Effector CD8-positive, alpha-beta T cell (primary cell): ENCODE results near the gene CCR3.
"Not testable (repeated sequence)": the region's sequence is repeated elsewhere in the genome, so short reads cannot be mapped to it uniquely, and the experiment has no call there.

ENCODE experiments used
- DNase-seq: peaks from one replicate; lab custom pipeline; 2025; lab: John Stamatoyannopoulos, UW
- total RNA-seq, 4 experiments: gene quantifications; one replicate each; lab custom pipeline; 2026; lab: John Stamatoyannopoulos, UW

Gene CCR3
- total RNA-seq = 0 to 1.1 (median 0.18) reads per million in 4 experiments

DNA sequence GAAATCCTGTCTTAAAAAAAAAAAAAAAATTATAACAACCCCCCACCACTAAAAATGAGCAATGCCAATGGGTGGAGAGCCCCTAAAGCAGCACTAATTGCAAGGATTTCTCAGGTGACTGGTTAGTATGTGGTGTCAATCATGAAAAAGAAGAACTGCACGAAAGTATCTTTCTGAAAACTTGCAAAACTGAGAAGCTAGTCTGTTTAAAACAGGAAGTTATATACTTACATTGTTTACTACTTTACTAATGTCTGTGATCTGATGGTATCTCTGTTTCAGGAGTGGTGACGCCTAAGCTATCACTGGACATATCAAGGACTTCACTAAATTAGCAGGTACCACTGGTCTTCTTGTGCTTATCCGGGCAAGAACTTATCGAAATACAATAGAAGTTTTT lies at the start of gene CCR3:
TSS of gene CCR3 (plus strand) at position 341 of the 400 bp plus-strand sequence. CDS start 22,699 bp downstream, outside the sequence.
- no peak for DNase-seq

- DNase-seq = no peak
These were observed 49.3 kb upstream of the CCR3 start for GRCh38 chr3:46192939-46193338.

GRCh38 chr3:46193436-46193835 lies 48.8 kb upstream of the CCR3 start:
- no peak for DNase-seq

DNA sequence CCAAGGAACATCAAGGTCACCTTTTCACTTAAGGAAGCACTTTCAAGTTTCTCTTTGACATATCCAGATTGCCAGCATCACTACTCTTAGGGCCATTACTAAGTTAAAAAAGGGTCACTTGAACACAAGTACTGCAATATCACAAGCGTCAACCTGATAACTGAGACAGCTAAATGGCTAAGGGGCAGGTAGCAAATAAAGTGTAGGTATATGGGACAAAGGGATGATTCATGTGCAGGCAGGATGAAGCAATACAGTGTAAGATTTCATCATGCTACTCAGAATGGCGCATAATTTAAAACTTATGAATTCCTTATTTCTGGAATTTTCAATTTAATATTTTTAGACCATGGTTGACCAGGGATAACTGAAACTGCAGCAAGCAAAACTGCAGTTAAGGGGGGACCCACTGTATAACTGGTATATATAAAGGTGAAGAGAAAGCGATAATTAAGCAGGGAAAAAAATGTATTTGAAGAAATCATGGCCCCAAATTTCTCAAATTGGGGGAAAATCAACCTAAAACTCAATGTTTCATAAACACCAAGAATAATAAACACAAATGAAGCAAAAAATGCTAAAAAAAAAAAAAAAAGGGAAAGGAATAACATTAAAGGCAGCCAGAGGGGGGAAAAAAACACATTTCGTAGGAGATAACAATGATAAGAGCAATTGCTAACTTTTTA lies 47.2 kb upstream of the CCR3 start:
- no peak for DNase-seq

- no peak for DNase-seq
These were observed 45.9 kb upstream of the CCR3 start for GRCh38 chr3:46196261-46196957.

GRCh38 chr3:46200211-46200610 lies 42.0 kb upstream of the CCR3 start:
- DNase-seq = no peak

GRCh38 chr3:46200790-46201189 lies 41.5 kb upstream of the CCR3 start:
- no peak for DNase-seq

- no peak for DNase-seq
These were observed 39.7 kb upstream of the CCR3 start for GRCh38 chr3:46202535-46202934.

DNA sequence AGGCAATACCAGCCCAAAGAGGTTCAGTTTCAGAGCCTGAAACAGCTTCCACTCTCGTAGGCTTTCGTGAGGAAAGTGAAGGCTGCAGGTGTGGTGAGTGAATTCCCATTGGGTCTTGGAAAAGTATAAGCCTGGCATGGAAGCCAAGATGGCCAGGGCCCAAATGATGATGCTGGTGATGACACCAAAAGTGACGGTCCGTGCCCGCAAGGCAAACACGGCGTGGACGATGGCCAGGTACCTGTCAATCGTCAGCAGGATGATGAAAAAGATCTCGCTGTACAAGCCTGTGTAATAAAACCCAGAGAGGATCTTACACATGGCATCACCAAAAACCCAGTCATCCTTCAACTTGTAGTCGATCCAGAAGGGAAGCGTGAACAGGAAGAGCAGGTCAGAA lies 38.6 kb upstream of the CCR3 start:
- DNase-seq = no peak

GRCh38 chr3:46205286-46205960 lies 36.8 kb upstream of the CCR3 start:
- no peak for DNase-seq

DNA sequence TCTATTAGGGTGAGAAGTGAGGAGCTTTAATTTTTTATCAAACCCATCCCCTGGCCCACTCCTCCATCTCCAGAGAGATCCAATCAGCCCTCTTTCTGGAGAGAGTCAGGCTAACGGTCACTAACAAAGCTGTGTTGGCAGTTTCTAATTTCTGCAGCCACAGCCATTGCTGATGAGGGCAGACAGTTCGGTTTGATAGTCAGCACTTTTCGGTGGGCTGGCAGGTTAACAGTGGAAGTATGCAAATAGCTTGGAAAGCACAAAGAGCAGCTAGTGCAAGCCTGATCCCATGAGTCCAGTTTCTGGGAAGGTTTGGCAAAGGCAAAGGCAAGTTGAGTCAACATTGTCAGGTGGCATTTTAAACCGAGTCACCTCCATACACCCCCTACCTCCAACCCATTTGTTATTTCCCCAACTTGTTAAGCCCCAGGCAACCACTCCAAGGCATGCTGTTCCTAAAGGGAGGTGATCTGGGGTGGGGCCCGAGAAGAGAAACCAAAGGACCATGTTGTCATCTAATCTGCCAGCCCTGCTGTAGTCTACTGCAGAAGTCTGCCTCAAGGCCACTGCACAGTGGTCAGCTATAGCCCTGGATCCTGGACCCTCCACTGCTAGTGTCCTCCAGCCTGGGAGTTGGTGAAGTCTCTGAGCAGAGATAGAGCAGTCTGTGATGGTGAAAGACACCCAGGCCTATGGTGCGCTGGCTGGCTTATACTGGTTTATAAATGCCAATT lies 35.8 kb upstream of the CCR3 start:
- no peak for DNase-seq

- DNase-seq = not testable (repeated sequence)
These were observed 34.7 kb upstream of the CCR3 start for GRCh38 chr3:46207514-46207913.

GRCh38 chr3:46208167-46208704 lies 34.0 kb upstream of the CCR3 start, which contains the start of gene CCR1:
CCR1 (minus strand) TSS chr3:46208313; CDS start chr3:46204313, 4,000 bp downstream.
- no peak for DNase-seq

- DNase-seq = no peak
These were observed 33.2 kb upstream of the CCR3 start for GRCh38 chr3:46209053-46209452.

DNA sequence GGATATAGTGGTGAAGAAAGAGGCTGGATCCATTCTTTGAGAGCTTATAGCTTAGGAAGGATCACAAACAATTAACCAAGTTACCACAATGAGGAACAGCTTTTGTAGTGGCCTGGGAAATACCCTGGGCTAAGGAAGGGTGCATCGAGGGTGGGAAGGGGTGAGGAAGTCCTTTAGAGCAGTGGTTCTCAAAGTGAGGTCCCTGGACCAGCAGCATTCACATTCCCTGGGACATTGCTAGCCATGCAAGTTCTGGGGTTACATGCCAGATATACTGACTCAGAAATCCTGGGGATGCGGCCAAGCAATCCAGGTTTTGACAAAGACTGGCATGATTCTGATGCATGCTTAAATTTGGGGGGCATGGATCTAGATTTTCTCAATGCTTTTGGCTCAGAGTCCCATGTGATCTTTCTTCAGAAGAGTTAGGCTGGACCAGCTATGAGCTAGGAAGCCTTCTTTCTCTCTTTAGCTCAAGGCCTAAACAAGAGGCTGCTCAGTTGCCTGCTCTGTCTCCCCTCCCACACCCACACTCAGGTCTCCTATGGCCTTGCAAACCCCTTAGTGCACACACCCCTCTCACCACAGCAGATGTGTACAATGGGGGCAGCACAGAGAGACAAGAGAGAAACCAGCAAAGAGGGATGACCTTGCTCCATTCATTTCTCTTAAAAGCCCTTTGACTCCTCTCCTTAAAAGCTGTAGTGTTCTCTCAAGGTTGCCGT lies 32.4 kb upstream of the CCR3 start:
- no peak for DNase-seq

- no peak for DNase-seq
These were observed 30.2 kb upstream of the CCR3 start for GRCh38 chr3:46212101-46212500.

DNA sequence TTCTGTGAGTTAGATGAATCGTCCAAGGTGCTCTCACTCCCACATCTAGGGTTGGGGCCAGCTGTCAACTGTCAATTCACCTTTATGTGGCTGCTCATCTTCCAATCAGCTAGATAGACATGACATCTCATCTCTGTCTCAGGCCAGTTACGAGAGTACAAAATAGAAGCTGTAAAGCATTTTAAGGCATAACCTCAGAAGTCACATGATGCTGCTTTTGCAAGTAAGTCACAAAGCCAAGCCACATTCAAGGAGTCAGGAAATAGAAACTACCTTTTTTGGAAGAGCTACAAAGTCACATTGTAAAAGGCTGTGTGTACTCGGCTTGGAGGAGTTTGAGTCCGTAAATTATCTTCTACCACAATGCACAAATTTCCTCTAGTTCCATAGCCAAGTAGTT lies 29.1 kb upstream of the CCR3 start:
- DNase-seq = no peak

DNA sequence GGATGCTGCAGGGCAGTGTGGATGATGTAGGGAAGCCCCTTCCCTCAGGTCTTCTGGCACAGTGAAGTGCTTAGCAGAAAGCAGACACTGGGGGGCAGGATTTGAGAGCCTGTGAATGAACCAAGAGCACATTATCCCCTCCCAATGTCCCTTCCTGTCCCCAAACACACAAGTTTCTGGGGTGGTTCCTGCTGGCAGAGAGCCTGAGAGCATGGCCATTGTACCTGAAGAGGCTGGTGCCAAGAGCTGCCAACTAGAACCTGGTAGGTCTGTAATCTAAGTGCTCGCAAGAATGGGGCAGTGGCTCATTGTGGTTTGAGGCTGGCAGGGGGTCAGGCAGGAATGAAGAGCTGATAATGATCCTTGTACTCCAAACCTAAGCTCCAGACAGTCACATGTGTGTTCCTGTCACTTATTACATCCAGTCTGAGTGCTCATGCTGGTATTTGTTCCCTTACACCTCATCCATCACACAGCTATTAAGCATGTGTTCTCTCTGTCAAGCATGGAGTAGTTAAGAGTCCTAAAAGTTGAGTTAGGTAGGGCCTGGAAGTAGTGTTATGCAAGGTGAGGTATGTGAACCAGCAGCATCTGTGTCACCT lies 27.4 kb upstream of the CCR3 start:
- no peak for DNase-seq

DNA sequence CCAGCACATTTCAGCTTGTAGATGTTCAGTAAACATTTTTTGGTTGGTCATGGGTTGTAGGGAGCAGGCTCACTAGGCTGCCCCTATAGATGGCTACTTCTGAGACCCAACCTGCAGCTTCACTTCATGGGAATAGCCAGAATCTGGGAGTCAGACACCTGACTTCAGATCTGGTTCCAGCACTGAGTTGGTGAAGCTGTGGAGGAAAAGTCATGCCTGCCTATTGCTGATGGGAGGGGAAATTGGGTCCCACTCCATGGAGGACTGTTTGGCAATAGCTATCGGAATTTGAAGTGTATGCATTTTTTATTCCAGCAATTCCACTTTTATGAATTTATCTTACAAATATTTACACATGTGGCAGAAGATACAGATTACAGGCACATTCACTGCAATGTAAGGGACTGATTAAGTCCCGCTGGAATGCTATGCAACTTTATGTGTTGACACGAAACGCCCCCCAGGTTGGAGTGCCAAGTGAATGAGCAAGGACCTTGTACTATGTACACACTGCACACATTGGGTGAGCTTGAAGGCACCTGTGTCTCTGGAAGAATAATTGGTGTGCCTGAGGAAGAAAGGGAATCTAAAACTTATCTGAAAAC lies 26.3 kb upstream of the CCR3 start:
- DNase-seq = no peak

DNA sequence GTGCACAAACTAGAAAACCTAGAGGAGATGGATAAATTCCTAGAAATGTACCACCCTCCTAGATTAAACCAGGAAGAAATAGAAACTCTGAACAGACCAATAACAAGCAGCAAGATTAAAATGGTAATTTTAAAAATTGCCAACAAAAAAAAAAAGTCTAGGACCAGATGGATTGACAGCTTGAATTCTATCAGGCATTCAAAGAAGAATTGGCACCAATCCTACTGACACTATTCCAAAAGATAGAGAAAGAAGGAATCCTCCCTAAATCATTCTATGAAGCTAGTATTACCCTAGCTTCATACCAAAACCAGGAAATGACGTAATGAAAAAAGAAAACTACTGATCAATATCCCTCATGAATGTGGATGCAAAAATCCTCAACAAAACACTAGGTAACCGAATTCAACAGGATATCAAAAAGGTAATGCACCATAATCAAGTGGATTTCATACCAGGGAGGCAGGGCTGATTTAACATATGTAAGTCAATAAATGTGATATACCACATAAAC lies 24.0 kb upstream of the CCR3 start:
- no peak for DNase-seq
